GM23248 (cell line): ENCODE measurements around the gene SHOC1.

Experiments
- EZH2 ChIP-seq: fragments of 200-600 bp; sonication (generic); IDR thresholded peaks from 2 replicates; pipeline ENCODE4 v1.6.1; 2018; ENCODE audit warnings: antibody characterized with exemption, mild to moderate bottlenecking; ENCODE audit not compliant: insufficient read depth, poor library complexity, severe bottlenecking
- EZH2phosphoT487 ChIP-seq: fragments of 200-600 bp; sonication (generic); IDR thresholded peaks from 2 replicates; pipeline ENCODE4 v1.6.1; 2018; ENCODE audit warnings: antibody characterized with exemption, moderate library complexity, mild to moderate bottlenecking, low read depth; ENCODE audit not compliant: insufficient read depth

DNA sequence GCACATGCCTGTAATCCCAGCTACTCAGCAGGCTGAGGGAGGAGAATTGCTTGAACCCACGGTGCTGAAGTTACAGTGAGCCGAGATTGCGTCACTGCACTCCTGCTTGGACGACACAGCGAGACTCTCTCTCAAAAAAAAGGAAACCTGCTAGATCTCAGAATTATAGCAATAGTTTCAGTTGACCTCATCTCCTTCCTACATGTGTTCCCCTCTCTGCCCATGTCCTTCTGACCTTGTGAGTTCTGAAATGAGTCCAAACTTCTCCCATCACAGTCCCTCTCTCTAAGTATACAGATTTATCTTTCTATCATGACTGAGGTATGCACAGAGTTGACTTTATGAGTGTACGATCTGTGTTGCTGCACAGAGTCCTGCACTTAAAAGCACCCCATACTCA lies 44.6 kb upstream of the SHOC1 start:
- TF ChIP-seq EZH2 (no peak), EZH2phosphoT487 (no peak)
